Endothelial cell of umbilical vein (primary cell): ENCODE data around the gene LOXL1. TPM values are rescaled to one million over a fixed set of nuclear protein-coding genes. Genes with fewer than 3 reads are reported as not detected.
"Not testable (repeated sequence)": the region's sequence is repeated elsewhere in the genome, so short reads cannot be mapped to it uniquely, and the experiment has no call there.

Experiments used
- BruUV-seq: library from RNA; stranded (reverse); fragments of 400-500 nt; replicated peaks from 2 replicates; lab custom pipeline; 2021; lab: Mats Ljungman, UMichigan
- CTCF ChIA-PET: fragments of 300-600, 350-600 bp; sonication (Branson Sonifier 250); formaldehyde crosslinking; loops from one replicate; lab custom pipeline; 2021; ENCODE audit warnings: antibody characterized with exemption, inconsistent platforms; lab: Charles Lee
- POLR2A ChIA-PET: fragments of 300-600, 350-600 bp; sonication (Branson Sonifier 250); formaldehyde crosslinking; loops from one replicate; lab custom pipeline; 2021; ENCODE audit warnings: antibody characterized with exemption, inconsistent platforms; lab: Charles Lee
- DNase-seq: peaks from one replicate; pipeline ENCODE4 v3.0.0-alpha.2; 2011; ENCODE audit warnings: low read depth, low spot score
- FAIRE-seq: peaks from 2 replicates; lab custom pipeline; 2011; peaks lifted over from hg19 to GRCh38; lab: Jason Lieb, UNC
- H2AFZ ChIP-seq: 2 replicates; pipeline ENCODE4 v1.6.0; 2012; ENCODE audit warnings: low read depth, low read length, control low read depth, inconsistent platforms
- H3K27ac ChIP-seq: 2 replicates; pipeline ENCODE4 v1.5.1; 2011; ENCODE audit warnings: low read depth, mild to moderate bottlenecking, control low read depth, low read length, moderate library complexity; ENCODE audit not compliant: insufficient read depth
- H3K27me3 ChIP-seq, 2 experiments: 2 replicates each; pipeline versions ENCODE4 v1.6.0 to v1.6.1; 2011; ENCODE audit warnings: low read length in 2 of 2, mixed read lengths in 1 of 2; ENCODE audit not compliant: control insufficient read depth in 2 of 2, insufficient read depth in 2 of 2
- H3K36me3 ChIP-seq, 2 experiments: 2 replicates in 1 of 2; 3 replicates in 1 of 2; pipeline ENCODE4 v1.5.1; 2011; ENCODE audit warnings: low read length in 2 of 2, mild to moderate bottlenecking in 1 of 2, moderate library complexity in 1 of 2; ENCODE audit not compliant: control insufficient read depth in 2 of 2, insufficient read depth in 2 of 2; ENCODE audit errors: extremely low read depth in 1 of 2
- H3K4me1 ChIP-seq: 3 replicates; pipeline ENCODE4 v1.5.1; 2011; ENCODE audit warnings: mild to moderate bottlenecking, low read length; ENCODE audit not compliant: control insufficient read depth, insufficient read depth; ENCODE audit errors: extremely low read depth
- H3K4me2 ChIP-seq: 2 replicates; pipeline ENCODE4 v1.6.1; 2011; ENCODE audit warnings: low read length, control low read depth, mixed read lengths; ENCODE audit not compliant: insufficient read depth
- H3K4me3 ChIP-seq, 3 experiments: fragments of 200-600 bp in 1 of 3; sonication (generic), shearing (Covaris generic) in 1 of 3; replicated peaks in 1 of 3; 2 replicates each; pipeline ENCODE4 v1.5.1; 2011 to 2016; ENCODE audit warnings: control low read depth in 3 of 3, low read length in 3 of 3, mild to moderate bottlenecking in 2 of 3, inconsistent platforms in 1 of 3, low read depth in 1 of 3, moderate library complexity in 1 of 3; ENCODE audit not compliant: insufficient read depth in 1 of 3
- H3K79me2 ChIP-seq: 2 replicates; pipeline ENCODE4 v1.6.0; 2012; ENCODE audit warnings: low read length, inconsistent platforms; ENCODE audit not compliant: control insufficient read depth, insufficient read depth
- H3K9ac ChIP-seq: replicated peaks from 2 replicates; pipeline ENCODE3; 2011; ENCODE audit warnings: low read length, control low read depth; ENCODE audit not compliant: insufficient read depth; ENCODE audit errors: extremely low read depth
- H3K9me1 ChIP-seq: replicated peaks from 3 replicates; pipeline ENCODE4 v1.6.0; 2011; ENCODE audit warnings: mild to moderate bottlenecking, low read length; ENCODE audit not compliant: control insufficient read depth, insufficient read depth; ENCODE audit errors: extremely low read depth
- H3K9me3 ChIP-seq: replicated peaks from 2 replicates; pipeline ENCODE4 v1.5.1; 2012; ENCODE audit warnings: low read length, inconsistent platforms; ENCODE audit not compliant: control insufficient read depth, insufficient read depth
- H4K20me1 ChIP-seq: replicated peaks from 2 replicates; pipeline ENCODE3; 2011; ENCODE audit warnings: mild to moderate bottlenecking, low read length; ENCODE audit not compliant: control insufficient read depth, insufficient read depth; ENCODE audit errors: extremely low read depth
- EZH2 ChIP-seq: IDR thresholded peaks from 2 replicates; pipeline ENCODE4 v1.6.1; 2012; ENCODE audit warnings: borderline replicate concordance, low read depth, mild to moderate bottlenecking, moderate library complexity, low read length, inconsistent platforms; ENCODE audit not compliant: severe bottlenecking
- FOS ChIP-seq: IDR thresholded peaks from 2 replicates; pipeline ENCODE4 v1.6.1; 2011; ENCODE audit warnings: mild to moderate bottlenecking, low read length, moderate library complexity, borderline replicate concordance; ENCODE audit not compliant: insufficient read depth
- JUN ChIP-seq: IDR thresholded peaks from 2 replicates; pipeline ENCODE4 v1.6.1; 2011; ENCODE audit warnings: borderline replicate concordance, low read depth; ENCODE audit not compliant: insufficient read length, insufficient read depth
- POLR2A ChIP-seq: IDR thresholded peaks from 2 replicates; pipeline ENCODE4 v1.6.1; 2012; ENCODE audit warnings: low read depth, mild to moderate bottlenecking, control low read depth, low read length
- POLR2AphosphoS5 ChIP-seq: IDR thresholded peaks from 2 replicates; pipeline ENCODE4 v1.6.1; 2012; ENCODE audit warnings: low read depth, mild to moderate bottlenecking, control low read depth, low read length, moderate library complexity; ENCODE audit not compliant: insufficient read depth
- dilution Hi-C: fragments of 300-500 bp; cut with MboI; formaldehyde crosslinking; loops from one replicate; pipeline ENCODE4 v1.15.0; 2019; ENCODE audit warnings: low sequenced_read_pairs; ENCODE audit not compliant: extremely low pct_ligation_motif_present
- intact Hi-C: fragments of 100-400 bp; cut with micrococcal nuclease; formaldehyde crosslinking; loops from one replicate; pipeline ENCODE4 v1.10.0; 2022
- polyA plus RNA-seq, 4 experiments: library from polyadenylated mRNA; depleted of rRNA in 3 of 4; stranded (reverse) in 3 of 4; unstranded in 1 of 4; fragments of >200 nt; gene quantifications; 2 replicates each; pipeline versions ENCODE4 v1.2.1 to v1.2.3, GENCODE V29; 2011 to 2012; ENCODE audit warnings: missing spikeins in 1 of 4
- total RNA-seq: library from RNA; stranded (reverse); gene quantifications from 2 replicates; pipeline ENCODE4 v1.2.3, GENCODE V29; 2021

Gene LOXL1
- total and polyA plus RNA-seq, 2 donors (not counting 3 experiments of a cell fraction or from before 2014, with no cell fraction given): 5.2 to 14.4 TPM

- Histone ChIP-seq H2AFZ (no peak overlapping the region), H3K27ac (no peak overlapping the region), H3K4me3 (no peak overlapping the region), H3K79me2 (no peaks in the 10 kb centered on the region), H3K4me2 (no peak overlapping the region), H3K4me1 (peaks cover 18% of the 10 kb centered on the region), H3K27me3 (no peaks in the 10 kb centered on the region), H3K9ac (no peak overlapping the region), H3K9me1 (no peaks in the 10 kb centered on the region), H3K36me3 (no peaks in the 10 kb centered on the region), H4K20me1 (no peaks in the 10 kb centered on the region), H3K9me3 (no peaks in the 10 kb centered on the region)
- TF ChIP-seq JUN (no peak), POLR2A (no peak), EZH2 (no peak), FOS (no peak), POLR2AphosphoS5 (no peak)
- DNase-seq (no peak), FAIRE-seq (no peak)
- ChIA-PET CTCF (interaction anchor here (0.6 to 3.4 kb wide), 4 partner anchors 9 to 77 kb away, joined by 3 to 29 read pairs (median 3); no protein-coding TSS in a partner anchor), POLR2A (no interaction called here)
- no TSS peak for BruUV-seq
- dilution Hi-C loops (no loop called here), intact Hi-C loops (no loop called here)
Observed at GRCh38 chr15:73959801-73960200, 33.5 kb downstream of the LOXL1 start.

- H3K9me3 ChIP-seq, H3K9me1 ChIP-seq, BruUV-seq, H3K4me2 ChIP-seq, dilution Hi-C loops, H3K36me3 ChIP-seq, H3K79me2 ChIP-seq, DNase-seq, FAIRE-seq, H2AFZ ChIP-seq, POLR2A ChIA-PET, H3K4me3 ChIP-seq, H3K27me3 ChIP-seq, H3K9ac ChIP-seq, intact Hi-C loops, H4K20me1 ChIP-seq, H3K27ac ChIP-seq: not testable (repeated sequence)
- peaks cover 18% of the 10 kb centered on the region for H3K4me1 ChIP-seq
- CTCF ChIA-PET: interaction anchor here (1.3 to 3.4 kb wide), 4 partner anchors 9 to 87 kb away, joined by 4 to 29 read pairs (median 6); partner anchors contain the start of gene TBC1D21
Observed at GRCh38 chr15:73960472-73961070, 34.3 kb downstream of the LOXL1 start.
